ENCODE results near the gene RABGAP1L.

The RABGAP1L gene

GRCh38 chr1:174198202-174198601 lies 38.9 kb downstream of the RABGAP1L start:
- DNase-seq (ENCODE audit: low spot score): no peak

- no peak for DNase-seq (ENCODE audit: low spot score)
Measured at GRCh38 chr1:174200746-174201145, 41.4 kb downstream of the RABGAP1L start.

GRCh38 chr1:174204697-174205308 lies 45.5 kb downstream of the RABGAP1L start:
- peak; percentile 72 for DNase-seq (ENCODE audit: low spot score)

GRCh38 chr1:174206148-174206836 lies 47.0 kb downstream of the RABGAP1L start:
- no peak for DNase-seq (ENCODE audit: low spot score)

- no peak for DNase-seq (ENCODE audit: low spot score)
Measured at GRCh38 chr1:174209347-174210187, 50.2 kb downstream of the RABGAP1L start.

- DNase-seq (ENCODE audit: low spot score): no peak
Measured at GRCh38 chr1:174211486-174211885, 52.2 kb downstream of the RABGAP1L start.

- no peak for DNase-seq (ENCODE audit: low spot score)
Measured at GRCh38 chr1:174215766-174216165, 56.4 kb downstream of the RABGAP1L start.

- no peak for DNase-seq (ENCODE audit: low spot score)
Measured at GRCh38 chr1:174217248-174217647, 57.9 kb downstream of the RABGAP1L start.

- DNase-seq (ENCODE audit: low spot score): peak; percentile 47
Measured at GRCh38 chr1:174217787-174218574, 58.7 kb downstream of the RABGAP1L start.

- DNase-seq (ENCODE audit: low spot score): no peak
Measured at GRCh38 chr1:174218983-174219382, 59.7 kb downstream of the RABGAP1L start.

- DNase-seq (ENCODE audit: low spot score): no peak
Measured at GRCh38 chr1:174219606-174220370, 60.5 kb downstream of the RABGAP1L start.

GRCh38 chr1:174221681-174222080 lies 62.4 kb downstream of the RABGAP1L start:
- no peak for DNase-seq (ENCODE audit: low spot score)

- DNase-seq (ENCODE audit: low spot score): no peak
Measured at GRCh38 chr1:174222166-174222949, 63.0 kb downstream of the RABGAP1L start.

- no peak for DNase-seq (ENCODE audit: low spot score)
Measured at GRCh38 chr1:174224641-174225040, 65.3 kb downstream of the RABGAP1L start.

- no peak for DNase-seq (ENCODE audit: low spot score)
Measured at GRCh38 chr1:174225499-174226204, 66.3 kb downstream of the RABGAP1L start.

GRCh38 chr1:174230399-174230798 lies 71.1 kb downstream of the RABGAP1L start:
- DNase-seq (ENCODE audit: low spot score): no peak

- DNase-seq (ENCODE audit: low spot score): no peak
Measured at GRCh38 chr1:174232761-174233160, 73.4 kb downstream of the RABGAP1L start.

- peak; percentile 60 for DNase-seq (ENCODE audit: low spot score)
Measured at GRCh38 chr1:174238845-174239501, 79.7 kb downstream of the RABGAP1L start.

- no peak for DNase-seq (ENCODE audit: low spot score)
Measured at GRCh38 chr1:174239541-174239940, 80.2 kb downstream of the RABGAP1L start.

Measured in SW480 (cell line).